Kasumi-1 (cell line): ENCODE results near the gene C16orf74.

ENCODE experiments used
- DNase-seq, 2 experiments: peaks; one replicate each; lab custom pipeline; 2025; lab: John Stamatoyannopoulos, UW

C16orf74 gene

DNA sequence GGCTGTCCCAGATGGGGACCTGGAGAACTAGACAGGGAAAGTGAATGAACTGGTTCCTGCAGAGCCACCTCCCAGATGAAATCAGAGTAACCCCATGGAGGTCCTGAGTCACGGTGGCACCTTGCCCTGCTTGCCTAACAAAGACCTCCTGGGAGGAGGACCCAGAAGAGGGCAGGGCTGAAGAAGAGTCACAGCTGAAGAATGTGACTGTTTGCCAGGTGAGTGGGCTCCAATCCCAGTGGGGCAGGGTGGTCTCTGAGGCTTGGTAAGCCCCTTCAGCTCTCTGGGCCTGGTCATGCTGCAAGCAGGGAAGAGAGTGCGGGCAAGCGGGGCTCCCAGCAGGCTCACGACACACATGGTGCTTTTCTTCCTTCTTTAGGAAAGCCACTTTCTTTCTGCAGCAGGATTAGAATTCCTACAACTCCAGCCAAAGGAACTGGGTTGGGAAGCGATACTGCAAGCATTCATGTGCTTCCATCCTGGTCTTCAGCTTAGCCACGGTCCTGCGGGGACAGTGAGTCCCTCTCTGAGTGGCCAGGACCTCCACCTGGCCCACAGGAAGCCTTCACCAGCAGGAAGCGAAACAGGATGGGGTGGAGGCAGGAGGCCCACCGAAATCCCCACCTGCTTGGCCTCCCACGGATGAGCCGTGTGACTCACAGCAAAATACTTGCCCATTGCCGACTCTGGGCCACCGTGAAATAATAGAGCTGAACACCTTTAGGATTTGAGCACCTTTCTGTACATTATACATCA lies 4.3 kb downstream of the C16orf74 start:
- DNase-seq, result no peak

DNA sequence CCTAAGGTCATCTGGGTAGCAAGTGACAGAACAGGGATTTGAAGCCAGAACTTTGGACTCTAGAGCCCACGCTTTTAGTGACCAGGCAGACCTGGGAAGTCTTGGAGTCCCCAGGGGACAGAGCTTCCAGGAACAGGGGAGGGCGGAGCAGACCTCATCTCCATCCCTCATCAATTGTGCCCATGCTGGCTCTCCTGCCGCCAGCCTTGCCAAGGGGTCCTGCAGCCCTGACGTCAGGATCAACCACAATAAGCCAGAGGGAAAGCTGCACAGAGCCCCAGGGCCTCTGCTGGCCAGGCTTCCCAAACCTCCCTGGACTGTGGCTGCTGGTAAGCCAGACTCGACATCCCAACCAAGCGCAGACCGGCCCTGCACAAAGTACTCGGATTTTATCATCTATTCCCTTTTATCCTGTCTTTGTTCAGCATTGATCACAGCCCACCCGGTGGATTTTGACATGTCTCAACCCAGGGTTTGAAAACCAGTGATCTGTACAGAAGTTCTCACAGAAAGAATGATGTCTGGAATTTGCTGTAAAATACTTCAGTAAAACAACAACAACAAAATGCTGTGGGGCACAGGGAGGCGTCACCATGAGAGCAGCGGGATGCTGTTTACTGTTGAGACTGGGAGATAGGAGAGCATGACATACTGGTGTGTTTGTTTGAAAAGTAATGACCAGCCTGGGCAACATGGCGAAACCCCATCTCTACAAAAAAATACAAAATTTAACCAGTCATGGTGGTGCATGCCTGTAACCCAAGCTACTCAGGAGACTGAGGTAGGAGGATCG lies 11.8 kb downstream of the C16orf74 start:
- no peak for DNase-seq

DNA sequence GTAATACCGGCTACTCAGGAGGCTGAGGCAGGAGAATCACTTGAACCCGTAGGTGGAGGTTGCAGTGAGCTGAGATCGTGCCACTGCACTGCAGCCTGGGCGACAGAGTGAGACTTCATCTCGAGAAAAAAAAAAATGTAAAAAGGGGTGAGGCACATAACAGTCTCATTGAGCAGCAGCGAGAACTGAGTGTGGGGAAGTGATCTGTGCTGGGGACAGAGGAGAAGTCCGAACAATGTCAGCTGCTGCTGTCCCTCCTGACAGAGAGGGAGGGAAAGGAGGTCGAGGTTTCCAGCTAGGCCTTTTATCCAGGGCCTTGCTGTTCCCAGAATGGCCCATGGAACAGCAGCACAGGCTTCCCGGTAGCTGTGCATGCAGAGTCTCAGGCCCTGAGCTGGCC lies 14.0 kb downstream of the C16orf74 start:
- no peak for DNase-seq

DNA sequence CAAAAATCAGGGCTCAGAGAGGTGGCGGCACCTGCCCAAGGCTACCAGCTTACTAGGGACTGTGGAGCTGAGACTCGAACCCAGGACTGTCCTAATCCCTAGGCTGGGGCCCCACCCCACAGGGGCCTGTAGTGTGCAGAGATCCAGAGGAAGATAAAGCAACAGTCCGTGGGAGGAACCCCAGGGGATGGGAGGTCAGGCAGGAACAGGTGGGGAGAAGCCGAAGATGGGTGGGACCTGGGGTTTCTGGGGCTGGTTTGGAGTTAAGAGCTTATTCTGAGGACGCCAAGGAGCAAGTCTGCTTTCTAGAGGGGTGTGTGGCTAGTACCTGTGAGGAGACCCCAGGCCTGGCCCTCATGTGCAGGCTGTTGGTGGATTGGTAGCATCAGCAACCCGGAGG lies 14.9 kb downstream of the C16orf74 start:
- no peak for DNase-seq

DNA sequence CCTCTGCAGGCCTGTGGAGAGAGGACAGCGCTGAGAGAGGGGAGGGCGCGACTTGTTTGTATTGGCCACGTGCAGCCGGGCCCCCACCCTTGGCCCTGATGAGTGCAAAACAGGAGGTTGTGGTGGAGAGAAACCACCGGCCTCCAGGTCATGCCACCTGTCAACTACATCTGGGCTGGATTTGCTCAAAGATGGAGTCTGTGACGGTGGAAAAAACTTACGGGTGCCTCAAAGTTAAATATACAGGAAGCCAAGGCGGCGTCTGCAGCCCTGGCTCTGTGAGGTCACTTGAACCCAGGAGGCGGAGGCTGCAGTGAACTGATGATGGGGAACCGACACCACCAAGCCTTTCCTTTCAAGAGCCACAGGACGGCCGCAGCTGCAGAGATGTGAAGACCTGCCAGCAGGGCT lies 15.7 kb downstream of the C16orf74 start:
- no peak for DNase-seq

DNA sequence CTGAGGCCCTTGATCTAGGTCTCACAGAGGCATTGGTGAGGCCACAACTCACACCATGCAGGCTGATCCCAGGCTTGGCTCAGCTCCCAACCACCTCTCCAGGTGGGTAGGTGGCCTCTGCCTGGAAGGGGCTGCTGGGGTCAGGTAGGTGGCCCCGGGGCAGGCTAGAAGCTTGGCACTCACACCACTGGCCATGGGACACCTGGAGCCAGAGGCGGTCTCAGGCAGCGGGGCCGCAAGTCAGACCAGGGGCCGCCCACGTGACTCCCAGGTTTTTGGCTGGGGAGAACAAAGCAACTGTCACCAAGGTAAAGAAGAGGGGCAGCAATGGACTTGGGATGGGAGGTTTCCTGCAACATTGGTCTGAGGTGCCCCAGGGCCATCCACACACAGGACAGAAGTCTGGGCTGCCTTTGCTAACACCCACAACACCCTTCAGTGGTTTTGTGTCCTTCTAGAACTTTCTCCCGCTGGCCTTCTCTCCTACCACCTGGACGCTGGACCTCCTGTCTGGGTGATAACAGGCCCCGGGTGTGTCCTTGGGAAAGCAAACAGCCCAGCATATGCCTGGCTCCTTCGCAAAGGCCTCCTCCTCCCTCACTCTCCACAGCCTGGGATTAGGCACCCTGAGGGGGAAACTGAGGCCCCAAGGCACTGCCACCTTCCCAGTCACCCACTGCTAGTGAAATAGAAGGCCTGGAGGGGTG lies 16.4 kb downstream of the C16orf74 start:
- DNase-seq, result no peak

DNA sequence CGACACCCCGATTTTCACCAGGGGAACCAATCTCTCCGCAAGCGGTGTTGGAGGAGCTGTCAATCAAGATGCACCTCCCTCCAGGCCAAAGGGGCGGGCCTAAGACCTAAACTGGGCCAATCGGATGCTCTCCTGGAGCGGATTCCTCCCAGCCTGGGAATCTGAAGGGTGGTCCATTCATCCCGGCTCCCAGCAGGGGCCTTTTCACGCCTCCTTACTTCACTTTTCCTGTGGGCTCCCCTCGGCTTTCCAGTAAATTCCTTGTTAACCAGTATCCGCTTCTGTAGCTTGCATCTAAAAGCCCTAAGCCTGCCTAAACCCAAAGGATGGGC lies 17.1 kb downstream of the C16orf74 start:
- peak in 1 of 2 experiments; percentile 31 for DNase-seq

DNA sequence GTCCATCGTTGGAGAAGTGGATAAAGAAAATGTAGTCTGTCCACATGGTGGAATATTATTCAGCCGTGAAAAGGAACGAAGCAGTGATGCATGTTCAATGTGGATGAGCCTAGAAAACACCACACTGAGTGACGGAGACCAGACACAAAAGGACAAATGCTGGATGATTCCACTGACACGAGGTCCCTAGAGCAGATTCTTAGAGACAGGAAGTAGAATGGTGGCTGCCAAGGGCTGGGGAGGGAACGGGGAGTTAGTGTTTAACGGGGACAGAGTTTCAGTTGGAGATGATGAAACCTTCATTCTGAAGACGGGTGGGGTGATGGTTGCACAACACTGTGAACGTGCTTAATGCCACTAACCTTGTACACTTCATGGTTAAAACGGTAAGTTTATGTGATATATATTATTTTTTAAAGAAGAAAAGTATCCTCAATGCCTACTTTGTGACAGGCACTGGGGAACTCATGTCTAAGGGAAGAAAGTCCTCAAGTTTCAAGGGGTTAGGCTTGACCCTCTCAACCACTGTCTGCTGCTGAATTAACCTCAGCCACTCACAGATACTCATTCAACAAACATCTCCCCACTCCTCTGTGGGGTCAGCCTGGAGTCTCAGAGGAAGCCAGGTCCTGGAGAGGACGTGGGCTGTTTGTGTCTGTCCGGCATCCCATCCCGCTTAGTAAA lies 17.6 kb downstream of the C16orf74 start:
- peak; percentile 53 to 75 for DNase-seq

DNA sequence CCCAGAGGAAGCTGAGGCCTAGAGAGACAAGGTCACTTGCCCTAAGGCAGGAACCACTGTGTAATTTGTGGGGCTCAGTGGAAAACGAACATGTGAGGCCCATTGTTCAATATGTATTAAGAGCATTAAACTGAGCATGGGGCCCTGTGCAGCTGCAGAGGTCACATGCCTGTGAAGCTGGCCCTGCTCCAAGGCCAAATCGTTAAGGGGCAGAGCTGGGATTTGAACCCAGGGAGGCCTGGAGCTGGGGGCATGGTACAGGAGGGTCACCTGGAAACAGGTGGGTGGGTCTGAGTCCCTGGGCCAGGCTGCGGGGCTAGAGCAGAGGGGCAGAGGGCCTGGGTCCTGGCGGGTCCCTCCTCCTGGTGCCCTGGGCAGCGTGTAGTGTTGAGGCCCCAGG lies 19.7 kb downstream of the C16orf74 start:
- no peak for DNase-seq

DNA sequence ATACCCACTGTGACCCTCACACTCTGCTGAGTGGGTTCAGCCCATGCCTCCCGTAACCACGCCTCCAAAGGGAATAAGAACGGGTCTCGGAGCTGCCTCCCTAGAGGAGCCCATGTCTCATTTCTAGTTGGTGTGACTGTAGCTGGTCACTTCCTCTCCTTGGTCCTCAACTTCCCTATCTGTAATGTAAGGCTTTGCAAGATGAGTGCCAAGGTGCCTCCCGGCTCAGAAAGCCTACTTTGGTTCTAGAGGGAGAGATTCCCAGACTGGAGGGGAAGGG lies 20.8 kb downstream of the C16orf74 start:
- DNase-seq, result peak in 1 of 2 experiments; percentile 13

DNA sequence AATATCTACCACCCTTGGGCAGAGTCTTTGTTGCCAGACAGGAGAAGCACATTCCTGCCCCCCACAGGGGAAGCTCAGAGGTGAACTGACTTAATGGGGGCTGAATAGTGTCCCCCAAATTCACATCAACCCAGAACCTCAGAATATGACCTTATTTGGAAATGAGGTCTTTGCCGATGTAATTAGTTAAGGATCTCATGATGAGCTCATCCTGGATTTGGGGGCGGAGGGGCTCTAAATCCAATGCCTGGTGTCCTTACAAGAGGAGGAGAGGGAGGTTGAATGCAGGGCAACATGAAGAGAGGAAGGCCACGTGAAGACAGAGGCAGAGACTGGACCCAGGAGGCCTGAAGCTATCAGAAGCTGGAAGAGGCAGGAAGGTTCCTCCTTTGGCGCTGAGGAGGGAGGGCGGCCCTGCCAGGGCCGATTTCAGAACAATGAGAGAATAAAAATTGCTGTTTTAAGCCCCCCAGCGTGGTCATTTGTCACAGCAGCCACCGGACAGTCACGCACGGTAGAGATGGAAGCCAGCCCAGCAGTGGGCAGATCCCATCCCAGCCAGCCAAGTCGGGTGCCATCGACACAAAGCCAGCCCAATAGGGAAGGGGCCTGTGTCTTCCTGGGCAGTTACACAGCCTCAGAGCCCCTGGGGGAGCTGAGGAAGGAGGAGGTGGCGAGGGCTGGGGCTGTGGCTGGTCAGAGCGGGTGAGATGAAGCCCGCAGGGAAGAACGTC lies 21.3 kb downstream of the C16orf74 start:
- no peak for DNase-seq

DNA sequence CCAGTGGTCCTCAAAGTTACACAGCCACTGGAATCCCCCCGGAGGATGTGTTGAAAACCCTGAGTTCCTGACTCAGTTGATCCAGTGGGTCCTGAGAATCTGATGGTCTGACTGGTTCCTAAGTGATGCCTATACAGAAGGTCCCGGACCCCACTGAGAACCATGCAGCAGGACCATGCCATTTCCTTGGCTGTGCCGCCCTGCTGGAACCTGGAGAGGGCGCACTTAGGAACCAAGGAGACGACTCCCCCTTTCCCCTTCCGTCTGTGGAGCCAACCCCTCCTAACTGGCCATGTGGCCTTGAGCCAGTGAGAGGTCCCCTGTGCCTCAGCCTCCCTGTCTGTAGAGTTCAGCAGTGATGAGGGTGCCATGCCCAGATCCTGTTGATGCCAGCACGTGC lies 22.0 kb downstream of the C16orf74 start:
- DNase-seq, result peak in 1 of 2 experiments; percentile 6

DNA sequence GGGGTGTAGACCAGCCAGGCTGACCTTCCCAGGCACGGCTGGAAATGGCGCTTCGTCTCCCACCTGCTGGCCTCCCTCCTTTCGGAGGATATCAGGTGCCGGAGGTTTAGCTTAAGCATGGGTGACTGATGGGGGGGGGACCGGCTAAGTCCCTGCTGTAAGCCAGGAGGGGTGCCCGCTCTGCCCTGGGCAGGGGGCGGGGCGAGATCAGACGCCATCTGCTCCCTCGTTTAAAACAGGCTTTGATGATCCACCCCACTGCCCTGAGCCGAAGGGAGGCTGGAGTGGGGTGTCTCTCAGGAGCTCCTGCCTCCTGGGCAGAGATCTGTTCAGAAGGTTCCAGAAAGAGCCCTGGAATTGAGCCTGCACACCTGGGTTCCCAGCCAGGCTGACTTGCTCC lies 26.0 kb downstream of the C16orf74 start:
- no peak for DNase-seq

DNA sequence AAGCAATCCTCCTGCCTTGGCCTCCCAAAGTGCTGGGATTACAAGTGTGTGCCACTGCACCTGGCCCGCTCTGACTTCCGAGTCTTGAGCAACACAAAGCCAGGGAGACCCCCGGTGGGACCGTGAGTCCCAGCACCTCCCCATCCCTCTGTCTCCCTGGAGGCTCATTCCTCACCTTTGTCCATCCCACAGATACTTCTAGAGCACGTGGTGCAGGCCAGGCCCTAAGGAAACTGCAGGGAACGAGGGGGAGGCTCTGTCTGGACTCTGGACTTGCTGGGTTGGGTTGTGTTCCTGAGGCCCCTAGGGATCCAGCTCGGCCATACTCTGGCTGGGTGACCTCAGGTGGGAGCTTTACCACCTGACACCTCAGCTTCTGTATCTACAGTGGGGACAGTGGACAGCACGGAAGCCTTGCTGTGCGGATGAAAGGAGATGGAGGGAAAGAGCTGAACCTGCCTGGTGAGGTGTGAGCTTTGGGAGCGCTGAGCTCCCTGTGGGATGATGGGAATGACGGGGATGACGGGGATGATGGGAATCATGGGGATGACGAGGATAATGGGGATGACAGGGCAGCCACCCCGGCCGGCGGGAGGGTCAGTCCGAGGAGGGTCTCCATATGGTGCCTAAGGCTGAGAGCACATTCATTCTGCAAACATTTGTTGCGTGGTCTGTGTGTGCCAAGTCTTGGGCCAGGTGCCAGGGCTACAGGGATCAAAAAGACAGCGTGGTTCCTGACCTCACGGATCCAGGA lies 26.6 kb downstream of the C16orf74 start:
- DNase-seq, result no peak

DNA sequence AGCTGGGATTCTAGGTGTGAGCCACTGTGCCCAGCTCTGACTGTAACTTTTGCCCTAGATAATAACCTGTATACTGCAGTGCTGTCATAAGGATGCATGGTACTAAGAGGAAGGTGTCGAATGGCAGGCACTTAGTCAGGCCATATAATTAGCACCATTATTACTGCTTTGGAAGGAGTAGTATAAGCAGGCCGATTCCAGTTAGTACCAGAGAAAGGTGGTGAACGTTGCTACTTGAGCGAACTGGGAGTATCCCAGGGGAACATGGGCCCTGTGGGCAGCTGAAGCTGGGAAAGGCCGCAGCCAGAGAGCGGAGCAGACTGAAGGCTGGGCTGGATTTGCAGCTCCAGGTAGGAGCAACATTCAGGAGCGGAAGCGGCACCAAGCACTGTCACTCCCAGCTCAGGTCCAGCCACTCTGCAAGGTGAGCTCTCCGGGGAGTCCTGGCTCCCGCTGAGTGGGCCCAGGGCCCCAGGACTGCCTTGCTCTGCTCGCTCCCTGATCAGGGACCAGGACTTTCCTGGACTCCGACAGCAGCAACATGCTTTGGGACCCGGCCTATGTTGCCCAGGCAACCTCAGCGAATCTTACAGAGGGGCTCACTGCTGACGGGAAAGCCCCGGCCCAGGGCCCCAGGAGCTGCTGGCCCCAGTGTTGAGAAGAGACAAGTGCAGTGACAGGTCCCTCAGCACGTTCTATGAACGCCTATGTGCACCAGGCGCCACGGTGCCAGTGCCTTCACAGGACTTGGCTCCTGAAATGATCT lies 28.6 kb downstream of the C16orf74 start:
- no peak for DNase-seq

DNA sequence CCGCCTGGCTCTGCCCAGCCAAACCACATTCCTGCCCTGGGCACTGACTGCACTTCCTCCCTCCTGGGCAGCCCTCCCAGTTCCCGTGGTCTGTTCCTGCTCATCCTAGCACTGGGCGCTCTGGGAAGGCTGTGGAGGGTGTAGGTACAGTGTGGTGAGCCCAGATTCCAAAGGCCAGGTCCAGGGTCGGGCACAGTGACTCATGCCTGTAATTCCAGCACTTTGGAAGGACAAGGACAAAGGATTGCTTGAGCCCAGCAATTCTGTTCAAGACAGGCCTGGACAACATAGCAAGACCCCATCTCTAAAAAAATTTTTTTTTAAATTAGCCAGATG lies 30.6 kb downstream of the C16orf74 start:
- DNase-seq, result no peak

DNA sequence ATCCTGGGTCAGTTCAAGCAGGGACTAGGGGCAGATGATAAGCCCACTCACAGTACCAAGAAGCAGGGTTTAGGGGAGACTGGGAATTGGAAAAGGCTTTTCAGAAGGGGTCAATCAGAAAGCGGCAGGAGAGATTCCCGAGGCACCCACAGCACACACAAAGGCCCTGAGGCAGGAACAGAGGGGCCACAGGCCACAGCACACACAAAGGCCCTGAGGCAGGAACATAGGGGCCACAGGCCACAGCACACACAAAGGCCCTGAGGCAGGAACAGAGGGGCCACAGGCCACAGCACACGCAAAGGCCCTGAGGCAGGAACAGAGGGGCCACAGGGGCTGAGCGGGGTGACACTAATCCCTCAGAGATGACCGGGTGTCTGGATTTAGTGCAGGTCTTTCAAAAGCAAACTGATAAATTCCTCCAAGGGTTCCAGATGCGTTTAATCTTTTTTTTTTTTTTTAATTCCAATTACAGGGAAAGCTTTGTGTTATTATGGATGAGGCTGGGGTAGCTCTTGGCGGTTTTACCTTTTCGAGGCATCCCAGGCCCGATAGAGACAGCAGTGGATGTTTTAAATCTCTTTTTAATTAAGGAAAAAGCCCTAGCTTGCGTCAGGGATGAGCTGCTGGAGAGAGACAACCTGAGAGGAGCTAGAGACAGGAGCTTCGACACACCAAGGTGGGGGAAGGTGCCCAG lies 31.1 kb downstream of the C16orf74 start:
- no peak for DNase-seq

DNA sequence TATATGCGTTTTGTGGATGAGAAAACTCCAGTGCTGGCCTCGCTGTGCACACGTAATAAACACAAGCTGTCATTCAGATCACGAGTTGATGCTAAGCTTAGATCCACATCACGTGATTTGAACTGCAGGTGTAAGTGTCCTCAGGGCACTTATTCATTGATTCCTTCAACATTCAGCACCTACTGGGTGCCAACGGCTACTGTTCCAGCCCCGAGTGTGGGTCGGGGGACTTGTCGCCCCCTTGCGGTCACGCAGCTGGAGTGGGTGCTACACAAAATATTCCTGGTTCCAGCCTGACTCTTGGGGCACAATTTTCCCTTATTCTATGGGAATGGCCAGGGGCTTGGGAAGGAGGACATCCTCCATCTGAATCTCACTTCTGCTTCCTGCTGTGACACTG lies 32.2 kb downstream of the C16orf74 start:
- no peak for DNase-seq

DNA sequence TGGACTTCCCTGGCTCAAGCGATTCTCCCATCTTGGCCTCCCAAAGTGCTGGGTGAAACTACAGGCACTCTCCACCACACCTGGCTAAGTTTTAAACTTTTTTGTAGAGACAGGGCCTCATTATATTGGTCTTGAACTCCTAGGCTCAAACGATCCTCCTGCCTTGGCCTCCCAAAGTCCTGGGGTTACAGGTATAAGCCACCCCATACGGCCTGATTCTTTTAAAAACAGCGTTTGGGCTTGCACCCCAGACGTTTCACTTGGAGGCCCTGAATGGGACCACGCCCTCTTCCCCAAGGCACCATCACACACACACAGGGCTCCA lies 32.8 kb downstream of the C16orf74 start:
- no peak for DNase-seq
